OCI-LY1 (cell line): ENCODE data around the gene PLXNA2.

Source experiments
- H2AFZ ChIP-seq: fragments of 200-600 bp; sonication (generic), shearing (Covaris generic); 2 replicates; pipeline ENCODE4 v1.6.0; 2014; ENCODE audit warnings: antibody characterized with exemption, mild to moderate bottlenecking, low read length
- H3F3A ChIP-seq: fragments of 200-600 bp; sonication (generic), shearing (Covaris generic); 2 replicates; pipeline ENCODE4 v1.6.0; 2014; ENCODE audit warnings: mild to moderate bottlenecking, antibody characterized with exemption, low read length, moderate library complexity; ENCODE audit not compliant: insufficient read depth
- H3K27ac ChIP-seq: fragments of 200-600 bp; sonication (generic); 2 replicates; pipeline ENCODE4 v1.5.1; 2014; ENCODE audit warnings: low read length, mixed run types, mild to moderate bottlenecking, low read depth; ENCODE audit not compliant: poor library complexity, severe bottlenecking
- H3K27me3 ChIP-seq: fragments of 200-600 bp; sonication (generic); 2 replicates; pipeline ENCODE4 v1.6.0; 2014; ENCODE audit warnings: antibody characterized with exemption, mild to moderate bottlenecking, low read length, moderate library complexity; ENCODE audit not compliant: insufficient read depth
- H3K36me3 ChIP-seq: fragments of 200-600 bp; sonication (generic); 2 replicates; pipeline ENCODE4 v1.6.1; 2014; ENCODE audit warnings: mild to moderate bottlenecking, antibody characterized with exemption, low read length, moderate library complexity, mixed read lengths; ENCODE audit not compliant: insufficient read depth
- H3K4me1 ChIP-seq: fragments of 200-600 bp; sonication (generic); 2 replicates; pipeline ENCODE4 v1.5.1; 2014; ENCODE audit warnings: mild to moderate bottlenecking, low read length, moderate library complexity; ENCODE audit not compliant: insufficient read depth, severe bottlenecking
- H3K4me2 ChIP-seq: fragments of 200-600 bp; sonication (generic), shearing (Covaris generic); 2 replicates; pipeline ENCODE4 v1.6.1; 2014; ENCODE audit warnings: low read length
- H3K4me3 ChIP-seq: fragments of 200-600 bp; sonication (generic); 2 replicates; pipeline ENCODE4 v1.5.1; 2014; ENCODE audit warnings: low read length, low read depth, mild to moderate bottlenecking, mixed read lengths; ENCODE audit not compliant: poor library complexity, severe bottlenecking
- H3K79me2 ChIP-seq: fragments of 200-600 bp; shearing (Covaris generic); 2 replicates; pipeline ENCODE4 v1.6.1; 2016; ENCODE audit warnings: mixed run types, low read length, mixed read lengths; ENCODE audit not compliant: insufficient read depth
- H3K9ac ChIP-seq: fragments of 200-600 bp; sonication (generic), shearing (Covaris generic); 2 replicates; pipeline ENCODE4 v1.6.1; 2014; ENCODE audit warnings: mild to moderate bottlenecking, low read length, mixed read lengths
- H3K9me2 ChIP-seq: fragments of 200-600 bp; sonication (generic), shearing (Covaris generic); 2 replicates; pipeline ENCODE4 v1.6.1; 2014; ENCODE audit warnings: low read depth, mild to moderate bottlenecking, low read length, mixed read lengths
- H3K9me3 ChIP-seq: fragments of 200-600 bp; shearing (Covaris generic); 2 replicates; pipeline ENCODE4 v1.6.1; 2014; ENCODE audit warnings: low read length, mixed read lengths
- H4K20me1 ChIP-seq: fragments of 200-600 bp; sonication (generic), shearing (Covaris generic); 2 replicates; pipeline ENCODE4 v1.6.0; 2016; ENCODE audit warnings: mild to moderate bottlenecking, low read length; ENCODE audit not compliant: insufficient read depth
- EZH2 ChIP-seq: fragments of 200-600 bp; sonication (generic), shearing (Covaris generic); IDR thresholded peaks from 2 replicates; pipeline ENCODE4 v1.8.0; 2017; ENCODE audit warnings: borderline replicate concordance, mixed run types, mild to moderate bottlenecking, antibody characterized with exemption, low read length, moderate library complexity, mixed read lengths
- TF ChIP-seq, protein P1 (sequence below): fragments of 200-600 bp; sonication (generic), shearing (Covaris generic); IDR thresholded peaks from 2 replicates; pipeline ENCODE4 v1.5.1; 2017; ENCODE audit warnings: mild to moderate bottlenecking, antibody characterized with exemption, low read length, moderate library complexity, mixed read lengths

Gene PLXNA2

DNA sequence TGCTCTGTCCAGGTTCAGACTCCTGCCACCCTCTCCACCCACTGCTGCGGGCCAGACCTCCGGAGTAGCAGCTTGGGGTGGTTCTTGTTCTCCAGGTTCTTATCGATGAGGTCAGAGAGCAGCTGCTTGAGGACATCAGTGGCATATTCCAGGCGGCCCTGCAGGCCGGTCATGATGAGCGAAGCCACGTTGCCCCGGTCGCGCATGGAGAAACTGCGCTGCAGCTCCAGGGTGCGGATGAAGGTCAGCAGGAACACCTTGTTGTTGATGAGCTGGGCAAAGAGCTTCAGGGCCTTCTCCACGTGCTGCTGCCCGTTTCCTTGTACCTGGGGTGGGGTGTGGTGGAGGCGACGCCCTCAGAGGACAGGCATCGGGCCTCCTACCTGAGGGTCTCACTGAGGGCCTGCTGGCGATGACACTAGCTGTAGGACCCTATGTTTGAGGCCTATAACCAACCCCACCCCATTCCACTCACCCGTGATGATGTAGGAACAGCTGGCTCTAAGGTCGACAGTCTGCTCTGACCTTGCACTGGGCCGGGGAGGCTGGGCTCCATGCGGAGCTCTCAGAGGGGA, 202.1 kb downstream of the PLXNA2 start:
- H3K27me3 ChIP-seq, result no peaks in the 10 kb centered on the region
- no peak overlapping the region for H3K4me3 ChIP-seq
- no peaks in the 10 kb centered on the region for H4K20me1 ChIP-seq
- no peaks in the 10 kb centered on the region for H3K4me1 ChIP-seq
- no peaks in the 10 kb centered on the region for H3F3A ChIP-seq
- H3K4me2 ChIP-seq, result no peak overlapping the region
- no peaks in the 10 kb centered on the region for H3K79me2 ChIP-seq
- H3K9ac ChIP-seq, result no peak overlapping the region
- no peak overlapping the region for H2AFZ ChIP-seq
- H3K9me3 ChIP-seq, result no peaks in the 10 kb centered on the region
- H3K9me2 ChIP-seq, result no peaks in the 10 kb centered on the region
- no peaks in the 10 kb centered on the region for H3K36me3 ChIP-seq
- no peak overlapping the region for H3K27ac ChIP-seq
- TF ChIP-seq, protein P1, sequence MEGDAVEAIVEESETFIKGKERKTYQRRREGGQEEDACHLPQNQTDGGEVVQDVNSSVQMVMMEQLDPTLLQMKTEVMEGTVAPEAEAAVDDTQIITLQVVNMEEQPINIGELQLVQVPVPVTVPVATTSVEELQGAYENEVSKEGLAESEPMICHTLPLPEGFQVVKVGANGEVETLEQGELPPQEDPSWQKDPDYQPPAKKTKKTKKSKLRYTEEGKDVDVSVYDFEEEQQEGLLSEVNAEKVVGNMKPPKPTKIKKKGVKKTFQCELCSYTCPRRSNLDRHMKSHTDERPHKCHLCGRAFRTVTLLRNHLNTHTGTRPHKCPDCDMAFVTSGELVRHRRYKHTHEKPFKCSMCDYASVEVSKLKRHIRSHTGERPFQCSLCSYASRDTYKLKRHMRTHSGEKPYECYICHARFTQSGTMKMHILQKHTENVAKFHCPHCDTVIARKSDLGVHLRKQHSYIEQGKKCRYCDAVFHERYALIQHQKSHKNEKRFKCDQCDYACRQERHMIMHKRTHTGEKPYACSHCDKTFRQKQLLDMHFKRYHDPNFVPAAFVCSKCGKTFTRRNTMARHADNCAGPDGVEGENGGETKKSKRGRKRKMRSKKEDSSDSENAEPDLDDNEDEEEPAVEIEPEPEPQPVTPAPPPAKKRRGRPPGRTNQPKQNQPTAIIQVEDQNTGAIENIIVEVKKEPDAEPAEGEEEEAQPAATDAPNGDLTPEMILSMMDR, result no peak
- TF ChIP-seq EZH2, result no peak

DNA sequence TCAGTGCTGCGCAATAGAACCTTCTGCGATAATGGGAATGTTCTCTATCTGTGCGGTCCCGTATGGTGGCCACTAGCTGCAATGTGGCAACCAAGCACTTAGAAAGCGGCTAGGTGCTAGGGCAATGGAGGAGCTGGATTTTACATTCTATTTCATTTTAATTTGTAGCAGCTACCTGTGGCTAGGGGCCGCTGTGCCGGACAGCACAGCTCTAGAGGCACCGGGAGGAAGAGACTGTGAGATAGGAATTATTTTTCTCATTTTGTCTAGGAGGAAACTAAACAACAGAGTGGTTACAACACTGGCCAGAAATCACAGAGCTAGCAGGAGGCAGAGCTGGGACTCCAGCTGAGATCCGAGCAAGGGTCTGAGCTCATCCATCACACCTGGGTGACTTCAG, 202.7 kb downstream of the PLXNA2 start:
- no peaks in the 10 kb centered on the region for H3F3A ChIP-seq
- no peaks in the 10 kb centered on the region for H3K36me3 ChIP-seq
- H3K9me3 ChIP-seq, result no peaks in the 10 kb centered on the region
- no peak overlapping the region for H3K9ac ChIP-seq
- no peaks in the 10 kb centered on the region for H3K27me3 ChIP-seq
- H3K27ac ChIP-seq, result no peak overlapping the region
- H3K9me2 ChIP-seq, result no peaks in the 10 kb centered on the region
- TF ChIP-seq, protein P1, result peak; percentile 24; the same call in 1 of the 2 replicates
- TF ChIP-seq EZH2, result no peak
- no peak overlapping the region for H3K4me3 ChIP-seq
- H2AFZ ChIP-seq, result no peak overlapping the region
- H3K79me2 ChIP-seq, result no peaks in the 10 kb centered on the region
- H3K4me1 ChIP-seq, result no peaks in the 10 kb centered on the region
- no peaks in the 10 kb centered on the region for H4K20me1 ChIP-seq
- H3K4me2 ChIP-seq, result no peak overlapping the region

DNA sequence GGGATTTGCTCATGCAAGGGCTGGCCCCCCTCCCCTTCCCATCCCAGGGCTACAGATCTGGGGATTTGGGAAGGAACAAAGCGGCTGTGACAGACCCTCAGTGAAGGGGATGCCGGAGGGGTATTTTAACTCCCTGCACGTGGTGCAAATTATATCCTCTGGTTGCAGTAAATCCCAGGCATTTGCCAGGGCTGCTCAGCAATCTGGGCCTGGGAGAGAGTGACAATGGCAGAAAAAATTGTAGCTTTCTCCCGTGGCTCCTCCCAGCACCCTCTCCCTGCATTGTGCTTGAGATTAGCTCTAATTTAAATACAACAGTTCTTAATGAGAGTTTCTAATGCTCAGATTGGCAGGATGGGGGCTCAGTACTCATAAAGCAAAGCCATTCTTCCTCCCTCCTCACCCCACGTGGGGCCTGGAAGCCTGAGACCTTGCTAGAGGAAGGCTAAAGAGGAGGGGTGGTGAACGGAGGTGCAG, 203.3 kb downstream of the PLXNA2 start:
- no peak overlapping the region for H3K9ac ChIP-seq

More for the DNA sequence above, 203.3 kb downstream of the PLXNA2 start:
- Histone ChIP-seq H3K79me2 (no peaks in the 10 kb centered on the region), H3K4me3 (no peak overlapping the region), H2AFZ (no peak overlapping the region), H3K27ac (no peak overlapping the region), H3K4me2 (no peak overlapping the region), H3K9me3 (no peaks in the 10 kb centered on the region), H3K36me3 (no peaks in the 10 kb centered on the region), H3K4me1 (no peaks in the 10 kb centered on the region), H4K20me1 (no peaks in the 10 kb centered on the region), H3K9me2 (no peaks in the 10 kb centered on the region), H3K27me3 (no peaks in the 10 kb centered on the region), H3F3A (no peaks in the 10 kb centered on the region)
- TF ChIP-seq, protein P1, result no peak
- TF ChIP-seq EZH2, result no peak
